Ishikawa (cell line): ENCODE measurements around the gene RIC1.

Source experiments
- RAD21 ChIP-seq: IDR thresholded peaks from 2 replicates; pipeline ENCODE4 v1.6.1; 2012; ENCODE audit warnings: low read depth
- REST ChIP-seq: IDR thresholded peaks from 2 replicates; pipeline ENCODE4 v1.6.1; 2012; ENCODE audit warnings: low read depth, mild to moderate bottlenecking
- TCF12 ChIP-seq: IDR thresholded peaks from 2 replicates; pipeline ENCODE4 v1.6.1; 2012; ENCODE audit warnings: low read depth
- USF1 ChIP-seq: IDR thresholded peaks from 2 replicates; pipeline ENCODE4 v1.6.1; 2012

- no peak for TF ChIP-seq USF1
- TF ChIP-seq TCF12, result no peak
- TF ChIP-seq REST, result no peak
- TF ChIP-seq RAD21, result no peak
Measured at GRCh38 chr9:5609226-5609596, 19.7 kb upstream of the RIC1 start.
